HG02798 (cell line): ENCODE data around the gene MOXD1.

Experiments
- ATAC-seq: cut with Tn5 transposase; IDR thresholded peaks from one replicate; pipeline ENCODE4 v1.9.1; 2021; ENCODE audit warnings: mild to moderate bottlenecking; ENCODE audit not compliant: unreplicated experiment, poor library complexity

MOXD1 gene

DNA sequence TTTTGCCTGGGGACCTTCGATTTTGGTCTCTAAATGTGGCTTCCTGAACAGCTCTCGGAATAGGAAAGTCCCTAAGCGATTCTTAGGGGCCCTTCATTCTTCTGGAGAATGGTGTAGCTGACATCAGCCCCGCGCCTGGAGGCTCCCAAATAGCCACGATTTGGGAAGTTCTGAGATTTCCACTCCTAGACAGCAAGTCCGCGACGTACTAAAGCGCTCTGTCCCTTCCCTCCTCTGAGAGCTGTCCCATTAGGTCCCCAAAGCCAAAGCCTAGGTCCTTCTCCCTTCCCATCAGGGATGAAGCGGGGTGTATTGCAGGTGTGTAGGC is 756 bp downstream of the MOXD1 start:
- ATAC-seq = no peak

DNA sequence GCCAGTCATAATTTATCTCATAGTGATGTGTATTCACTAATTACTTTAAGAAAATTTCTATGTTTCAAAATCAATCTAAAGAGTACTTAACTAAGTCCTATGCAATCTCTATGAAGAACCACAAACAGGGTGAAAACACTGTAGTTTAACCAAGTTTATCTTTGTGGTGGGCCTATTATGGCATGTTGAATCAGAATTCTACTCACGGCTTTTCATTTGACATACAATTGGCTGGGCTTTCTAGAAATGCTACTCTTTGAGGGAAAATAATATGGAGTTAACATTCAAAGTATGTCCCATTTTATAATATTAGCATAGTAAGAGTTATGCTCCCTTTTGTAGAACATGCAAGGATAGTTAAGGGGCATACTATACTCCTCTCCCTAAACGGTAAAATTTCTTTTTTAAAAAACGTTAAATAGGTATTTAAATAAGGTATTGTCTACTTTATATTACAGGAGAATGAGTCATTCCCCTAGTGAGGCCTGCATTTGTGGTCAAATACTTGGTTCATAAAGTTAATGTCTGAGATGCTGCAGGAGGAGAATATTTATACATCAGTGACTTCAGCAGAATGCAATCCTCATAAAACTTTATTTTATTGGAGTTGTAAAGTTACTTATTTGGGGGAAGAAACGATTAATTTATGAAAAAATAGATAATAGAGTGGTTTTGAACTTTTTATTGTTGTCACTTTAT is 1.8 kb downstream of the MOXD1 start:
- no peak for ATAC-seq

DNA sequence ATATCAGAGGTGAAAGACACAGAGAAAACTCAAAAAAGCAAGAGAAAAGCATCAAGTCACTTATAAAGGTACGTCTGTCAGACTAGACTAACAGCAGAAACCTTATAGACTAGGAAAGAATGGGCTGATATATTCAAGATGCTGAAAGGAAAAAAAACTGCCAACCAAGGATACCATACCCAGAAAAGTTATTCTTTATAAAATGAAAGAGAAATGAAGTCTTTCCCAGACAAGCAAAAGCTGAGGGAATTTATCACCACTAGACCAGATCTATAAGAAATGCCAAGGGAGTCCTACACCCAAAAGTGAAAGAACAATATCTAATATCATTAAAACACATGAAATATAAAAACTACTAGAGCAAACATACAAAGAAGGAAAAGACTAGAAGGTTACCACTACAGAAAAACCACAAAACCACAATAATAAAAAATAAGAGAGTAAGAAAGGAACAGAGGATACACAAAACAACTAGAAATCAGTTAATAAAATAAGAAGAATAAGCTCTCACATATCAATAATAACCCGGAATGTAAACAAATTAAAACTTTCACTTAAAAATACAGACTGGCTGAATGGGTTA is 6.2 kb downstream of the MOXD1 start:
- ATAC-seq = no peak

DNA sequence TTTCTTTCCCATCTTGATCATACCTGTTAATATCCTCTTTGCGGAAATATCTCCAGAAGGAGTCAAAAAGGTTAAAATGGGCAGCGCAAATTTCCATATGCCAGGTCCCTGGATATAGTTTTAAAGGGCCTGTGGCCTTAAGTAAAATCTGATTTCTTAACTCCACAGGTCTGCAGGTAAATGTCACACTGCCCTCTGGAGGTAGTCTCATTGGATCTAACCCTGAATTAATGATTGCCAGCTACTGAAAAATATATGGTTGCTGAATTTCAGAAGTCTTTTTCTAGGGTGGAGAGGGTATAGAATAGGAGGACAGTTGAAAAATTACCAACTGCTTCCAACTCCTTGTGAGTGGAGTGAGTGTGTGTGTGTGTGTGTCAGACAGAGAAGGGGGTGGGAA is 8.5 kb downstream of the MOXD1 start:
- ATAC-seq = no peak

DNA sequence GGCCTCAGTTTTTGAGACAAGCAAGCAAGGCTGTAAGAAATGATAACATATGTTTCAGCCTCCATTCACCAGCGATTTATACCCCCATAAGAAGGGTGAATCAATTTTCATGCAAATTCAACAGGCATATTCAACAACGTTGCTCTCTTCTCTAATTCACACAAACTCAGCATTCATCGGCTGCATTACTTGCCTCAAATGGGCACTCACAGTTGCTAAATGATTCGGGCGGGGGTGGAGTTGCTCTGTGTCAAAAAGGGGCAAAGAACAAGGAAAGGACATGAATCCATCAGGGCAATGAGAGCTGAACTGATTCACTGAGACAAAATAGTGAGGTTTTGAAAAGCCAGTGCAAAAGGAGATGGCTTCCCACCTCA is 9.0 kb downstream of the MOXD1 start:
- ATAC-seq = no peak

DNA sequence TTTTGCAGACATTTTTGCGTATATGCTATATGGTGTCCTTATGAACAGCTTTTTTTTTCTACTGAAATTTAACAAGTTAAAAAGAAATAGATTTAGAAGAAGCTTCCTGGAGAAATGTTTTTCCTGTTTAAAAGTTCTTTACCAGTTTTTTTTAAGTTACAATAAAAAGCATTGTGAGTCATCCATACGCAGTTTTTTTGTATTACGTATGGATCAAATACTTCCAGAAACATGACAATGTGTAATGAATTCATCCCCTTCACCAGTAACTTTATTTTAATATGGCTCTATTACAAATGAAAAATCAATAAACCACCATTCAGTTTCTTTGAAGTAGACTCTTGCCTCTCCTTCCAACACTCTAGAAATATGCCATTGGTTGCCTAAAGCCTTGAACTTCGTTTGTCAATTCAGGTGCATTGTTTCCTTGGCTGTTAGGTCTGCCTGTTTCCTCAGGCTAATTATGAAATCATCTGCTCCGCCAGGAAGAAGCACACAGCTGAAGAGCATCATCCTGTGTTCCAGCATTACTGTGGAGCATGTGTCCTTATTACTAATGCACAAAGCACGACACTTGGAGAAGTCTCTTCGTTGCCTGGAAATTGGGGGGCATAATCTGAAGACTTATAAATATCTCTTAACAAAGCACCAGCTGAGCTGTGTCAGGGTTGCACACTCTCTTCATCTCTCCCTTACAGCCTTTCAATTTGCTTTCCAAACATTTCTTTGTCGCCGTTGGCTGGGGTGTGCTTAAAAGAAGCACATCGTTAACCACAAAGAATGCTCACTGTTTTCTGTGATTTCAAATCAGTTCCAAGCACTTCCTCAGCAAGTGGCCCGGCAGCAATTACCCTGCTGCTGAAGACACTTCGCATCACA is 9.6 kb downstream of the MOXD1 start:
- no peak for ATAC-seq

DNA sequence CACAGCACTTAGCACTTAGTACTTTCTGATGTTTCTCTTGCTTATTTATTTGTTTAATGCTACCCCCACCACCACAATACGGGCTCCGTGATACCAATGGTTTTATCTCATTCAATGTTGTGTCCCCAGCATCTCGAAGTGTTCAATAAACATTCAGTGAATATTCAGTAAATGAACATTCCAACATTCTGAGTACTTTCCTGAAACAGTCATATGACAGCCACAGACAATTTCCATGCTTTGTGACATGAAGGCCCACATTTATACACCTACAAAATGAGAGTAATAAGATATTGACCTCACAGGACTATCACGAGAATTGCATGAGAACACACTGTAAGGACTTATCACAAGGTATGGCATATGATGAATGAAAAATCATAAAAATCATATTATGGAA is 10.8 kb downstream of the MOXD1 start:
- no peak for ATAC-seq

DNA sequence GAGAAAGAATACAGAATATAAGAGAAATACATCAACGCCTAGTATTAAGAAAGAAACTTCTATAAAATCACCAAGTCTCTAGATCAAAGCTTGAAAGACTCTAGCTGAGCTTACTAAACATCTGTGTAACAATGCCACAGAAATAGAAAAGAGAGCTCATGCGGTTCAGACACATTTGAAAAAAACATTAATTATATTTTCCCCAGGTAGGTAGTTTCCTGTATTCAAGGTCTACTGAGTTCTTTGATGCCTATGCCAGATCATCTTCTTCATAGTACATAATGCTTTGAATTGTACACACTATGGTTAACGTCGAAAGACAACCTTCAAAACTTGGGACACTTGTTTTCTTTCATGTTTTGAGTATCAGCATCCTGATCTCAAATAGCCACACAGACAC is 11.3 kb downstream of the MOXD1 start:
- no peak for ATAC-seq

DNA sequence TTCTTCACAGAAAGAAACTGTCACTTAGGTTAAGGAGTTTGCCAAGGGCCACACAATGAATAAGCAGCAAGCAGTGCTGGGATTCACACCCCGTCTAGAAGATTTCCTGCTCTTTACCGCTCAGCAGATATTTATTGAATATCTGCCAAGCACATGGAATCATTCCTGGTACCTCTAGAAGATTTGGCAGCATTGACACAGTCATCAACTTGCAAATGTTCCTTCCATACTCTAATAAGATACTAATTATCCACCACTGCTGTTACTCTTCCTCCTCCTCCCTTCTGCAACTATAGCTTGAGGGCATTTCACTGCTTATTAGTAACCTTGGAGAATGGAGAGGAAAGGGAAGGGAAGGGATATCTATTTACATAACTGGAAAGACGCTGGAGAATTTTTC is 13.0 kb downstream of the MOXD1 start:
- ATAC-seq = no peak

DNA sequence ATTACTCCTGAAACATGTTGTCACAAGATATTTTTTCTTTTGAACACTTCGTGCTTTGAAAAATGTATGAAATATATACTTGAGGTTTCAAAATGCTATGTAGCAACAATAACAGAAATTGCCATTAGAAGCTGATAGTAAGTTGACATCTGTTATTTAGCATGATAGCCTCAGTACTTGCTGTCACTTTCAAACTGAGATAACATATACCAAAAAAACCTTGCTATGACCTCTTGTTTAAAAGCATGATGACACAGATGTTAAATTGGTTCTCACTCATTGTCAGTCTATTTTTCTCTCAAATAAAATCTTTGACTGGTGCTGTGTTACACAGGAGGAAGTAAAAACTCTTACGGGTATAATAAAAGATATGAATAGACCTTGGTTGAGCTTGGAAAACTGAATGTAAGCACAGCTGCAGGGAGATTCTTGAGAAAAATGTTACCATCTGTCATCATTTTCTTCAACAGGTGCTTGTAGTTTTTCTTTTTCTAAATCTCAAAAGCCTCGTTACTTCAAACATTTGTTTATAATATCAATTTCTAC is 18.6 kb downstream of the MOXD1 start:
- no peak for ATAC-seq

DNA sequence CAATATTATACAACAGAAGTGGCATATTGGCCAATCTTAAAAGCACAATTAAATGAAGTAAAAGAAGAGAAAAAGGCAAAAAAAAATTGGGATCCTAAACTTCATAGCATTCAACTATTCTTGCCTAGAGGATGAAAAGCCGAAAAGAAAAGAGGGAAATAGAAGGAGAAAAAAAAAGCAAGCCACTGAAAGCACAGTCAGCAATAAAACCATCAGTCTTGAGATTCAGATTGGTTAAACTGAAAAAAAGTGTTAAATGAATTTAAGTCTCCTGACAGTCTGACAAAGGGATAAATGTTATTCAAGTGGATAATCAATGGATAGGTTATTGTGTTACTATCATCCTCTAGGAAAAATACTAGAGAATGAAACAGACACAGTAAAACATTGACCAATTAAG is 19.9 kb downstream of the MOXD1 start:
- no peak for ATAC-seq

DNA sequence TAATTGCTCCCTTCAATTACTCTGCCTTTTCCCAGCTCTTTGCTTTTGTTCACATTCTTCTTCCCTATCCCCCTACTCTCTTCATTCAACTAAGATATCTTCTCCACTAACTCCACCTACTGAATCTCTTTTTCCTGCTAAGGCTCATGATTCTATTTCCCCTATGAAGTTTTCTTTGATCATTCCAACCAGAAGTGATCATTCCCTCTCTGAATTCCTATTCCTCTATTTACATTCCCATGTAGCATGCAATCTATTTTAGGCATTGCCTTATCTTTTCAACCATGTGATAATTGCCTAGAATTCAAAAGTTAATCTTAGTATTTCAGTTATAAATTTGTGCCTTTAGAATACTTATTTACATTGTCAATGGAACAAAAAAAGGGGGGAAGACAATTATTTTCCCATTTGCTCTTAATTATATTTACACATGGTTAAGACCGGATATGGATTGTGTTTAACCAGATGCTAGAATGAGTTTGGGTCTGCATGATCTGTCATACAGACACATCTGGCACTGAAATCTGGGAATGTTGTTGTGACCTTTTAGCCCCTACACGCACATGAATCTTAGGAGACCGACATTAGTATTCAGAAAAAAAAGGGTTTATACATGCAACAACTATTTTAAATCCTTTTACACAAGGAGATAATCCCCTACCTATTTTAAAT is 20.8 kb downstream of the MOXD1 start:
- ATAC-seq = no peak

DNA sequence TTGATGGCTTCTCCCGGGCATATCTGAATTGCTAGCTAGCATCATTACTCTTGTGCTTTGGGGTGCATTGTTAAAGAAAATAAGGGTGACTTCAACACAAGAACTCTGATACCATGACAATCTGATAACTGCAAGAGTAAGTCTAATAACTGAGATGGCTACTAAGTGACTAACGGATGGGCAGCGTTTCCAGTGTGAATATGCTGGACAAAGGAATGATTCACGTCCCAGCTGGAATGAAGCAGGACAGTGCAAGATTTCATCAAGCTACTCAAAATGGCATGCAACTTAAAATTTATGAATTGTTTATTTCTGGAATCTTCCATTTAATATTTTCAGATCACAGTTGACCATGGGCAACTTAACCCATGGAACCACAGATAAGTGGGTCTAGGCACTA is 31.7 kb downstream of the MOXD1 start:
- no peak for ATAC-seq

DNA sequence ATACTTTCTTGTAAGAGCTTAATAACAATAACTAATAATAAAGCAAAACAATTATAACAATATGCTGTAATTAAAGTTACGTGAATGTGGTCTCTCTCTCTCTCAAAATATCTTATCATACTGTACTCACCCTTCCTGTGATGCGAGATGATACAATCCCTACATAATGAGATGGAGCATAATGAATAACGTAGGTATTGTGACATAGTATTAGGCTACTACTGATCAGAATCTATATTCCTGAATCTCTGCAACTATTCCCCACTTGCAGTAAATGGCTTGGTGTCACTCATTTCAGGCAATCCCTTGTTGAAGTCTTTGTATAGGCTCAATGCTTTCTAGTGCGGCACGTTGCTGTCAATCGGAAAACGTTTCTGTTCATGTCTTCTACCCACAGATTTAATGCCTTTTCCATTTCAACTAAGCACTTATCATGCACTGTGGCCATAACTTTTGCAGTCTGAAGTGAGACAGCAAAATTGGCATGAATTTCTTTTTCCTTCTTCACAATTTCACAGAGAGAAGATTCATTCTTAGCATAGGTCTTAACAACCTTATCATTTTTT is 32.3 kb downstream of the MOXD1 start:
- ATAC-seq = no peak

DNA sequence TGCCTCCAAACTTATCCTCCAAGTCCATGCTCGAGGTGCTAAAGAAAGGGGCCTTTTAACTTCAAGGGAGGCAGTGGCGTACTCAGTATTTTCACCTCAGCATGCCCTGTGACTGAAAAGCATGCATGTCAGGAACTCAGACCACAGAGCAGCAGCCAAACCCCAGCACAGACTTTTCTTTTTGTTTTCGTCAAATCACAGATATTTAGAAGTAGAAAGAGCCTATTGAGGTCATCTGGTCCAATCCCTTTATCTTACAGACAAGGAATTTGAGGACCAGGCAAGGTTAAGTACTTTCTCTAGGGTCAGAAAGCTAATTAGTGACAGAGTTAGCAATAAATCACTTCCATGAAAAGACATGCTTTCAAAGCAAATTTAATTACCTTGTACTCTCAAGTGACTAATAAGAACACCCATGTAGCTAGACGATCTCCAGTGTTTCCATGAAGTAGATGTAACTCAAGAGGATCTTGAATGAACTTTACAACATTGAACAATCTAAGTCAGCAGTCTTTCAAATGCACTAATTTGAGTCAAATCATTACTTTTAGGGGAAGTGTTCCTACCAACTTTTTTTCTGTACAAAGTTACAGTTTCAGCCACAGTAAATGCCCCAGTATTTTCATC is 35.9 kb downstream of the MOXD1 start:
- peak; percentile 95 for ATAC-seq

DNA sequence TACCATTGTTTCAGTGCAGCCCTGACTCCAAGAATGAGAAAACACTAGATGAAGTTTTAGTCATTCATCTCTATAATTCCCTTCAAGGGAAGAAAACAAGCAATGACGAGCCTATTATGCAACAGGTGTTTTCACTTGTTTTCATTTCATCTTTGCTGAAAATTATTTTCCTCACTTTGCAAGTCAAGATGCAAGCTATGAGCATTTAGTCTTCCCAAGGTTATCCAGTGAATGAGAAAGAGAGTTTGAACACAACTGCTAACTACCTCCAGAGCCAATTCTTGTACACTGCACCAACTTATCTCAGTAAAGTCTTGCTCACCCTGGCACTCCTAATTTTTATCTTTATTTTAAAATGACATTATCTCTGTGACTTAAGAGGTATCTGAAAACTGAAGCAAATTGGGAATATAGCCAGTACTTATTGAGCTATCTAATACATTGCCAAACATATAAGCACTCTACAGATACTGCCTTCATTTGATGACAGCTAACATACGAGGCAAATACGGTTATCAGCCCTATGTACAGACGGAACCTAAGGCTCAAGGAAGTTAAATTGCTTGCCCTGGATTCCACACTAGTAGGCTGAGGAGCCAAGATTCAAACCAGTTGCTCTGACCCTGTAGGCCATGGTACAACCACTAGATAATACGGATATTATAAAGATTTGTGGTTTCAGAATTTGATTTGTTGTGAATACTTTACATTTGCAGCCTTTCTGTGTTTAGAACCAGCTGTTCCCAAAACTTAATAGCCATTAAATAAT is 36.8 kb downstream of the MOXD1 start:
- no peak for ATAC-seq

DNA sequence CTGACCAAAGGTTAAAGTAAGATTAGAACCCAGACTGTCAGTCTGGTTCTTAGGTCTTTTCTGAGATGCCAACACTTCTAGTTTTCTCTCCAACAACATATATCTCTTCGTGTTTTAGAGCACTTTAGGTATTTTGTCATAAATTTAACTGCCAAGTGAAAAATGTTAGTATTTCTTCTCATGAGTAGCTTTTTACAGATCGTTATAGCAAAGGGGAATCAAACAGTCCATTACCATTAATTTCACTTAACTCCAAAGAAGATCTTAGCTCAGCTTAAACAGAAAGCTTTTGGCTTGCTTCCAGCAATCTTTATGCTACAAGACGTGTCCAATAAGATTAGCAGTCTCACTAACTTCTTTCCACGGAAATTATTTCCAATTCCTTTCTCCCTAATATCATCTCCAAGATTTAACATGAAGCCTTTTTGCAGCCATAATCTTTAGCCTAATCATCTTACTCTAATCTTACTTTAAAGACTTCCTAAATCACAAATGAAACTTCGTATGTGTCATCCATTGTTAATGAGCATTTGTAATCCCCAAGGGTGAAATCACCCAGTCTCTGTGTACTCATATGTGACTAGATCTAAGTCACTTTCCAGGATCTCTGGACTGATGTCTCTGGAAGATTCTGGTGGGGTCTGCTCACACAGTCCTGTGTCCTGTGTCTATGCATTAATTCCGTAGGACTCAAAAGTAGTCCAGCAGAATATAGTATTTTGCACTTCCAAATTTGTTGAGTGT is 38.7 kb downstream of the MOXD1 start:
- ATAC-seq = no peak

DNA sequence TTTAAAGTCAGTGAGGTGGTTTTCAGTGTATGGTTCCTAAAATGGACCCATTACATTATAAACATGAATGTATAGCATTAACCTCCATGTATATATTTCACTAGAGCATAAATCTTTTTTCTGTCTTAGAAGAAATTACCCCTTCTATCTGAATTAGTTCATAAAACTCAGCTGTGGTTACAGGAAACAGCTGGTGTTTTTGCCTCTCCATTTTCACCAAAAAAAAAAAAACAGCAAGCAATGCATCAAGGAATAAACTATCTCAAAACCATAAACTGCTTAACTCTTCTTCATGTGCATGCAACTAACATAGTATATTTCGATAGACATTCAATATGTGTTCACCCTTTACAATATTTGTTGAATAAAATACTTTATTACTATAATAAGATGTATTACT is 40.2 kb downstream of the MOXD1 start:
- no peak for ATAC-seq

DNA sequence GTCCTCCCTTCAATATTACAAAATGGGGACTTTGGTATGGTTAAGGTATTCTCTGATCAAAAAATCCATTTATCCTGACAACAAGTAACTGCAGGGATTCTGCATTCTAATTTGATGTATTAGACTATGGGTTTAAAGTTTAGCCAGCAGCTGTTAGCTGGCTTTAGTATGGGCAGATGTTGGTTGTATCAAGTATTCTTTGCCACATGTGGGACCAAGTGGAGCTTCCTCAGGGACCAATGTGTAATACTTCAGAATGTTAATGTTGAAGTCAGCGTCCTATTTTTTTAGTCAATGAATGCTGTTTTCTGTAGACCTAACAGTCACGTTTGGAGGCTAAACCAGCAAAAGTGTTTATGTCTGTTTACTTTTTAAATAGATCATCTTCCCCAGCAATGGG is 41.4 kb downstream of the MOXD1 start:
- ATAC-seq = no peak
